ENCODE data around the gene PDIA5. TPM values are rescaled to one million over a fixed set of nuclear protein-coding genes. Genes with fewer than 3 reads are reported as not detected.

The PDIA5 gene
- total RNA-seq, 2 experiments from 2014 or later, result 2.2 to 3.0 TPM

DNA sequence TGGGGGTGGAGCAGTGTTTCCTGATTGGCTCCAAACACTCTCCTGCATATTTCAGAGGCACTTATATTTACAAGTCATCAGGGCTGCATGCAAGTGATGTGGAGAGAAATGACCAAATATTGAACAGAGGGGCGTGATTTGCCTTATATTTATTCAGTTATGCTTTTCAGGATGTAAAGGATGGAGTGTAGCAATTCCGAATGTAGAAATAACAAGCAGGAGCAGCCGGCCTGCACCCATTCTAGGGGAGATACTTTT, 19.8 kb upstream of the PDIA5 start:
- TF ChIP-seq, protein P1, sequence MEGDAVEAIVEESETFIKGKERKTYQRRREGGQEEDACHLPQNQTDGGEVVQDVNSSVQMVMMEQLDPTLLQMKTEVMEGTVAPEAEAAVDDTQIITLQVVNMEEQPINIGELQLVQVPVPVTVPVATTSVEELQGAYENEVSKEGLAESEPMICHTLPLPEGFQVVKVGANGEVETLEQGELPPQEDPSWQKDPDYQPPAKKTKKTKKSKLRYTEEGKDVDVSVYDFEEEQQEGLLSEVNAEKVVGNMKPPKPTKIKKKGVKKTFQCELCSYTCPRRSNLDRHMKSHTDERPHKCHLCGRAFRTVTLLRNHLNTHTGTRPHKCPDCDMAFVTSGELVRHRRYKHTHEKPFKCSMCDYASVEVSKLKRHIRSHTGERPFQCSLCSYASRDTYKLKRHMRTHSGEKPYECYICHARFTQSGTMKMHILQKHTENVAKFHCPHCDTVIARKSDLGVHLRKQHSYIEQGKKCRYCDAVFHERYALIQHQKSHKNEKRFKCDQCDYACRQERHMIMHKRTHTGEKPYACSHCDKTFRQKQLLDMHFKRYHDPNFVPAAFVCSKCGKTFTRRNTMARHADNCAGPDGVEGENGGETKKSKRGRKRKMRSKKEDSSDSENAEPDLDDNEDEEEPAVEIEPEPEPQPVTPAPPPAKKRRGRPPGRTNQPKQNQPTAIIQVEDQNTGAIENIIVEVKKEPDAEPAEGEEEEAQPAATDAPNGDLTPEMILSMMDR (IDR thresholded peaks at IDR 0.05), result no peak
- Histone ChIP-seq H3K36me3 (ENCODE audit: insufficient read depth, low read length) (no peaks in the 10 kb centered on the region), H3K27me3 (ENCODE audit: control insufficient read depth in 1 of 2, insufficient read depth in 2 of 2, low read length in 2 of 2) (peaks cover 0 to 6% of the 10 kb centered on the region in 2 experiments), H3K4me1 (ENCODE audit: insufficient read depth, low read length) (no peaks in the 10 kb centered on the region), H3K27ac (ENCODE audit: low read depth in 1 of 2, low read length in 2 of 2) (no peak overlapping the region), H3K9me3 (ENCODE audit: control insufficient read depth in 1 of 2, insufficient read depth in 1 of 2, low read length in 2 of 2) (no peaks in the 10 kb centered on the region), H3K4me3 (ENCODE audit: low read length) (no peak overlapping the region)
- H3K27ac Mint-ChIP-seq, result no peak overlapping the region
- H3K9me3 Mint-ChIP-seq, result no peaks in the 10 kb centered on the region
- no peak overlapping the region for H3K4me3 Mint-ChIP-seq
- ChIA-PET POLR2A (no interaction called here), CTCF (no interaction called here)
- peaks cover 3% of the 10 kb centered on the region for H3K27me3 Mint-ChIP-seq
- intact Hi-C loops (cut with DNase I, micrococcal nuclease), result no loop called here
- no peaks in the 10 kb centered on the region for H3K36me3 Mint-ChIP-seq (ENCODE audit: low read depth)
- ATAC-seq (ENCODE audit: poor library complexity) (no peak), DNase-seq (no peak)
- H3K4me1 Mint-ChIP-seq (ENCODE audit: low read depth), result no peaks in the 10 kb centered on the region

DNA sequence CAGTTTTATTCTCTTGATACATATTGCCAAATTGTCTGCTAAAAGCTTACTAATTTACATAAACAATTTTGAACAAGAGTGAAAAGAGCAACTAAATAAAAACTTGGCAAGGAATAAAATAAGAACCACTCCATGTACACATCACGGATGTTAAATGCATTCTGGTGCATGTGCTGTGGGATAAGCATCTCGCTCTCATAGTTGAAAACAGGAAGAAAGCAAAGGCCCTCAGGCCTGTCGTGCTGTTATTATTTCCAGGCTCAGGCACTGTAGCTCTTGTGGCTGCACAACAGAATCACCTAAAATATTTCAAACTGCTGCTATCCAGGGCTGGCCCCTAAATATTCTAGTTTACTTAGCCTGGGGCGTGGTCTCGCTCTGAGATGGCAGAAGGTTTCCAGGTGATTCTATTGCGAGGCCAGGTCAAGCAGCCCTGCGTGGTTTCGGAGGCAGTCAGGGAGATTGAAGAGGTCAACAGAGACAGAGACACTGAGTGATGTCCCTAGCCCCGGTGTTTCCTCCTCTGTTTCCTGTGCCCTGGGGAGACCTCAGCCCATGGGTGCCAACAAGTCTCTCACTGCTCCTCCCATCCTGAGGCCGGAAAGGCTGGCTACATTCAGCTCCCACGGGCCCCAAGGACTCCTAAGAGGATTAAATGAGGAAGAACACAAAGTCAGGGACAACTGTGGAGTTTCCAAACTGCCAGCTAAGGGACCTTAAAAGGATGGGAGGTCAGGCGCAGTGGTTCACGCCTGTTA, 18.2 kb upstream of the PDIA5 start:
- Histone ChIP-seq H3K9me3 (ENCODE audit: control insufficient read depth in 1 of 2, insufficient read depth in 1 of 2, low read length in 2 of 2) (no peaks in the 10 kb centered on the region), H3K36me3 (ENCODE audit: insufficient read depth, low read length) (no peaks in the 10 kb centered on the region), H3K4me1 (ENCODE audit: insufficient read depth, low read length) (no peaks in the 10 kb centered on the region), H3K4me3 (ENCODE audit: low read length) (no peak overlapping the region), H3K27ac (ENCODE audit: low read depth in 1 of 2, low read length in 2 of 2) (no peak overlapping the region), H3K27me3 (ENCODE audit: control insufficient read depth in 1 of 2, insufficient read depth in 2 of 2, low read length in 2 of 2) (peaks cover 0 to 6% of the 10 kb centered on the region in 2 experiments)
- Mint-ChIP-seq H3K4me3 (no peak overlapping the region), H3K27ac (no peak overlapping the region), H3K9me3 (no peaks in the 10 kb centered on the region), H3K27me3 (peaks cover 3% of the 10 kb centered on the region), H3K4me1 (ENCODE audit: low read depth) (no peaks in the 10 kb centered on the region), H3K36me3 (ENCODE audit: low read depth) (no peaks in the 10 kb centered on the region)
- CTCF ChIA-PET, result no interaction called here
- DNase-seq, result no peak
- intact Hi-C loops (cut with DNase I, micrococcal nuclease), result no loop called here
- POLR2A ChIA-PET, result no interaction called here
- TF ChIP-seq, protein P1 (IDR thresholded peaks at IDR 0.05), result no peak
- no peak for ATAC-seq (ENCODE audit: poor library complexity)

DNA sequence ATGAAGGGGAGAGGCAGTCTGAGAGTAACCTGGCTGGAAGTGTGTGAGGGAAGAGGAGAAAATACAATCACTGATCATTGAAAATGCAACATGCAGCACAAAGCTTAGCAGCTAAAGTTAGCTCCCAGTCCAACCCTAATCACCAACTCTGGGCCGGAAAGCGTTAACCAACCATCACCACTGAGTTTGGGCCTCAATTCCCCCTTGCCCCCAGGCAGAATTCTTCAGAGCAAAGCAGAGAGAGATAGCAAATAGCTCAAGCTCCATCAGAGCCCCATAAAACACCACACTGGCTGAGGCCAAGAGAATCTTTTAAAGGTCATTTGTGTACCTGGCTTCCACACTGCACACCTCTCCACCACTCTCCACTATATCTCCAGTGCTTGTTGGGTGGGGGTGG, 16.2 kb upstream of the PDIA5 start:
- H3K9me3 ChIP-seq (ENCODE audit: control insufficient read depth in 1 of 2, insufficient read depth in 1 of 2, low read length in 2 of 2), result no peaks in the 10 kb centered on the region
- no peak overlapping the region for H3K4me3 ChIP-seq (ENCODE audit: low read length)
- ChIA-PET POLR2A (interaction anchor here (0.6 to 1.1 kb wide), 2 partner anchors 17 to 584 kb away, joined by 3 to 4 read pairs; no protein-coding TSS in a partner anchor), CTCF (no interaction called here)
- no peaks in the 10 kb centered on the region for H3K27me3 ChIP-seq (ENCODE audit: control insufficient read depth in 1 of 2, insufficient read depth in 2 of 2, low read length in 2 of 2)
- H3K36me3 ChIP-seq (ENCODE audit: insufficient read depth, low read length), result no peaks in the 10 kb centered on the region
- TF ChIP-seq, protein P1 (IDR thresholded peaks at IDR 0.05), result no peak
- H3K9me3 Mint-ChIP-seq, result no peaks in the 10 kb centered on the region
- H3K27ac ChIP-seq (ENCODE audit: low read depth in 1 of 2, low read length in 2 of 2), result no peak overlapping the region
- ATAC-seq (ENCODE audit: poor library complexity), result no peak
- intact Hi-C loops (cut with DNase I, micrococcal nuclease), result no loop called here
- H3K4me3 Mint-ChIP-seq, result no peak overlapping the region
- no peaks in the 10 kb centered on the region for H3K4me1 Mint-ChIP-seq (ENCODE audit: low read depth)
- DNase-seq, result no peak
- H3K4me1 ChIP-seq (ENCODE audit: insufficient read depth, low read length), result no peaks in the 10 kb centered on the region
- H3K36me3 Mint-ChIP-seq (ENCODE audit: low read depth), result no peaks in the 10 kb centered on the region
- H3K27ac Mint-ChIP-seq, result no peak overlapping the region
- H3K27me3 Mint-ChIP-seq, result no peaks in the 10 kb centered on the region
